Activated CD8-positive, alpha-beta T cell treated with anti-CD3 and anti-CD28 coated beads for 36 hours (primary cell): ENCODE results near the gene QRFPR. TPM values are rescaled to one million over a fixed set of nuclear protein-coding genes. Genes with fewer than 3 reads are reported as not detected.
A peak's percentile ranks its signal among the peaks of the same experiment; 100 is the strongest.
"Not testable (repeated sequence)": the region's sequence is repeated elsewhere in the genome, so short reads cannot be mapped to it uniquely, and the experiment has no call there.

ENCODE experiments used
- ATAC-seq: fragments of 200-7000 bp; cut with Tn5 transposase; one replicate; pipeline ENCODE4 v1.10.0; 2021; ENCODE audit warnings: mild to moderate bottlenecking, moderate library complexity
- CTCF ChIA-PET: fragments of 350-600 bp; sonication (Branson Sonifier 250); formaldehyde crosslinking; loops from one replicate; lab custom pipeline; 2021; ENCODE audit warnings: antibody characterized with exemption; lab: Charles Lee
- POLR2A ChIA-PET: fragments of 350-600 bp; sonication (Branson Sonifier 250); formaldehyde crosslinking; loops from one replicate; lab custom pipeline; 2021; ENCODE audit warnings: antibody characterized with exemption; lab: Charles Lee
- DNase-seq: peaks from one replicate; pipeline ENCODE4 v3.0.0-alpha.2; 2020
- H3K27ac Mint-ChIP-seq: one replicate; pipeline ENCODE4 v1.8.0; 2021; ENCODE audit warnings: mild to moderate bottlenecking, mixed read lengths
- H3K27me3 Mint-ChIP-seq: one replicate; pipeline ENCODE4 v1.8.0; 2021; ENCODE audit warnings: mixed read lengths
- H3K36me3 Mint-ChIP-seq: one replicate; pipeline ENCODE4 v1.8.0; 2021; ENCODE audit warnings: low read depth, mixed read lengths
- H3K4me1 Mint-ChIP-seq: one replicate; pipeline ENCODE4 v1.8.0; 2021; ENCODE audit warnings: low read depth, mixed read lengths
- H3K4me3 Mint-ChIP-seq: one replicate; pipeline ENCODE4 v1.8.0; 2021; ENCODE audit warnings: mild to moderate bottlenecking, moderate library complexity, mixed read lengths
- H3K9me3 Mint-ChIP-seq: one replicate; pipeline ENCODE4 v1.8.0; 2021; ENCODE audit warnings: mixed read lengths
- CTCF ChIP-seq: fragments of 200-600 bp; IDR thresholded peaks from one replicate; pipeline ENCODE4 v1.8.0; 2022; ENCODE audit warnings: antibody characterized with exemption, mild to moderate bottlenecking
- intact Hi-C: fragments of 100-400 bp; cut with micrococcal nuclease; formaldehyde crosslinking; loops from one replicate; pipeline ENCODE4 v1.10.0; 2022
- total RNA-seq, 2 experiments: library from RNA; stranded (reverse); gene quantifications; one replicate each; pipeline ENCODE4 v1.2.3, GENCODE V29; 2021

Gene QRFPR
- total RNA-seq = not detected

GRCh38 chr4:121380776-121381462, at the start of gene QRFPR:
Gene QRFPR, minus strand, starts transcription at chr4:121381018. Its CDS starts 371 bp downstream, at chr4:121380647.
- Mint-ChIP-seq H3K27ac (no peak within 1 kb of the TSS), H3K36me3 (no peaks in the 10 kb centered on the region), H3K27me3 (peaks cover 59% of the 10 kb centered on the region), H3K4me3 (peak within 1 kb of the TSS; percentile 25), H3K9me3 (no peaks in the 10 kb centered on the region), H3K4me1 (peaks cover 8% of the 10 kb centered on the region)
- peak; percentile 2 for DNase-seq
- TF ChIP-seq CTCF = no peak
- ChIA-PET POLR2A (no interaction called here), CTCF (interaction anchor here (1.1 to 1.9 kb wide), 3 partner anchors 10 to 188 kb away, joined by 3 to 7 read pairs (median 6); no protein-coding TSS in a partner anchor)
- no peak for ATAC-seq
- intact Hi-C loops = no loop called here

GRCh38 chr4:121428721-121429120, 47.9 kb upstream of the QRFPR start:
- POLR2A ChIA-PET = no interaction called here
- TF ChIP-seq CTCF = no peak
- CTCF ChIA-PET = no interaction called here
- ATAC-seq (no peak), DNase-seq (no peak)
- H3K4me3 Mint-ChIP-seq = no peak overlapping the region
- H3K36me3 Mint-ChIP-seq = no peaks in the 10 kb centered on the region
- H3K27me3 Mint-ChIP-seq = peaks cover 7% of the 10 kb centered on the region
- intact Hi-C loops = no loop called here
- no peaks in the 10 kb centered on the region for H3K9me3 Mint-ChIP-seq
- H3K27ac Mint-ChIP-seq = no peak overlapping the region
- no peaks in the 10 kb centered on the region for H3K4me1 Mint-ChIP-seq

GRCh38 chr4:121421594-121421993, 40.8 kb upstream of the QRFPR start:
- no peak for TF ChIP-seq CTCF
- no peak overlapping the region for H3K4me3 Mint-ChIP-seq
- POLR2A ChIA-PET = no interaction called here
- H3K27ac Mint-ChIP-seq = no peak overlapping the region
- DNase-seq = no peak
- CTCF ChIA-PET = no interaction called here
- intact Hi-C loops = no loop called here
- ATAC-seq = no peak
- peaks cover 6% of the 10 kb centered on the region for H3K27me3 Mint-ChIP-seq
- no peaks in the 10 kb centered on the region for H3K36me3 Mint-ChIP-seq
- no peaks in the 10 kb centered on the region for H3K4me1 Mint-ChIP-seq
- H3K9me3 Mint-ChIP-seq = no peaks in the 10 kb centered on the region

- ChIA-PET CTCF (no interaction called here), POLR2A (no interaction called here)
- TF ChIP-seq CTCF = no peak
- Mint-ChIP-seq H3K36me3 (no peaks in the 10 kb centered on the region), H3K9me3 (peaks cover 2% of the 10 kb centered on the region), H3K27ac (no peak overlapping the region), H3K27me3 (peaks cover 19% of the 10 kb centered on the region), H3K4me3 (no peak overlapping the region), H3K4me1 (no peaks in the 10 kb centered on the region)
- ATAC-seq (no peak), DNase-seq (no peak)
- intact Hi-C loops = no loop called here
Observed at GRCh38 chr4:121411151-121411744, 30.4 kb upstream of the QRFPR start.

GRCh38 chr4:121408567-121408966, 27.7 kb upstream of the QRFPR start:
- H3K4me3 Mint-ChIP-seq, H3K4me1 Mint-ChIP-seq, H3K36me3 Mint-ChIP-seq, intact Hi-C loops, CTCF ChIA-PET, H3K9me3 Mint-ChIP-seq, DNase-seq, POLR2A ChIA-PET, H3K27ac Mint-ChIP-seq, ATAC-seq: not testable (repeated sequence)
- peaks cover 14% of the 10 kb centered on the region for H3K27me3 Mint-ChIP-seq
